A549 treated with ZK216348 at 1 μM for 4 hours (cell line): ENCODE data around the gene CEP162. TPM values are rescaled to one million over a fixed set of nuclear protein-coding genes. Genes with fewer than 3 reads are reported as not detected.

Experiments
- total RNA-seq: library from RNA; stranded (reverse); fragments of 200-300 nt; extraction: Qiagen RNA extraction; gene quantifications from 5 replicates; pipeline ENCODE4 v1.2.3, GENCODE V29; 2022; ENCODE audit warnings: low read depth

CEP162 gene, protein sequence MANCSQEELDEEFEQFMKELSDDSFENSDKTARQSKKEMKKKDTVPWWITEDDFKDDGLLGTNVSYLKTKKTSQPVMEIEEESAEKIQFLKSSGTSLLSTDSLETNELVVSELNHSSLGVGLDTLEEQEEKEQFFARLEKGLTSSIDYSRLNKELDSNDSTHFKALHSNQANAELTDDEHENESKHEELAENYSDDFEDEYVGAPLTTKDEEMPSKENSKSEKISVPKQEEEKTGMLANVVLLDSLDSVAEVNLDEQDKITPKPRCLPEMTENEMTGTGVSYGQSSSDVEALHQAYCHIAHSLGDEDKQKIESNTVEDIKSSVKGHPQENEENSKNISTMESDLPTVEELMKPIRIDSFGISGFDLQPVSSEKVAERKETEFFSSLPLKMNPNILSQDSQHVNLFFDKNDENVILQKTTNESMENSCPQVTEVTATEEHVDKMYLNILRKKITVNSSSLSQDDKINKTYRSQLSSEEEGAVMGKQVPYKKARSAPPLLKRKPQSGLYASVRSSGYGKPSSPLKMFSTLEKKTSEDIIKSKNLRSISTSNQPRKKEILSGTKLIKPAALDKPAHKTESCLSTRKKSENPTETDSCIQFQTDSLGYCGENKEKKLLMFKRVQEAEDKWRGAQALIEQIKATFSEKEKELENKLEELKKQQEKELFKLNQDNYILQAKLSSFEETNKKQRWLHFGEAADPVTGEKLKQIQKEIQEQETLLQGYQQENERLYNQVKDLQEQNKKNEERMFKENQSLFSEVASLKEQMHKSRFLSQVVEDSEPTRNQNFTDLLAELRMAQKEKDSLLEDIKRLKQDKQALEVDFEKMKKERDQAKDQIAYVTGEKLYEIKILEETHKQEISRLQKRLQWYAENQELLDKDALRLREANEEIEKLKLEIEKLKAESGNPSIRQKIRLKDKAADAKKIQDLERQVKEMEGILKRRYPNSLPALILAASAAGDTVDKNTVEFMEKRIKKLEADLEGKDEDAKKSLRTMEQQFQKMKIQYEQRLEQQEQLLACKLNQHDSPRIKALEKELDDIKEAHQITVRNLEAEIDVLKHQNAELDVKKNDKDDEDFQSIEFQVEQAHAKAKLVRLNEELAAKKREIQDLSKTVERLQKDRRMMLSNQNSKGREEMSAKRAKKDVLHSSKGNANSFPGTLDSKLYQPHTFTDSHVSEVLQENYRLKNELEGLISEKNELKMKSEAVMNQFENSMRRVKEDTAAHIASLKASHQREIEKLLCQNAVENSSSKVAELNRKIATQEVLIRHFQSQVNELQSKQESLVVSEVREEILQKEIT (N-terminal part only)
- 1.2 to 3.0 TPM (median 1.7 TPM) in 5 replicates for total RNA-seq

DNA sequence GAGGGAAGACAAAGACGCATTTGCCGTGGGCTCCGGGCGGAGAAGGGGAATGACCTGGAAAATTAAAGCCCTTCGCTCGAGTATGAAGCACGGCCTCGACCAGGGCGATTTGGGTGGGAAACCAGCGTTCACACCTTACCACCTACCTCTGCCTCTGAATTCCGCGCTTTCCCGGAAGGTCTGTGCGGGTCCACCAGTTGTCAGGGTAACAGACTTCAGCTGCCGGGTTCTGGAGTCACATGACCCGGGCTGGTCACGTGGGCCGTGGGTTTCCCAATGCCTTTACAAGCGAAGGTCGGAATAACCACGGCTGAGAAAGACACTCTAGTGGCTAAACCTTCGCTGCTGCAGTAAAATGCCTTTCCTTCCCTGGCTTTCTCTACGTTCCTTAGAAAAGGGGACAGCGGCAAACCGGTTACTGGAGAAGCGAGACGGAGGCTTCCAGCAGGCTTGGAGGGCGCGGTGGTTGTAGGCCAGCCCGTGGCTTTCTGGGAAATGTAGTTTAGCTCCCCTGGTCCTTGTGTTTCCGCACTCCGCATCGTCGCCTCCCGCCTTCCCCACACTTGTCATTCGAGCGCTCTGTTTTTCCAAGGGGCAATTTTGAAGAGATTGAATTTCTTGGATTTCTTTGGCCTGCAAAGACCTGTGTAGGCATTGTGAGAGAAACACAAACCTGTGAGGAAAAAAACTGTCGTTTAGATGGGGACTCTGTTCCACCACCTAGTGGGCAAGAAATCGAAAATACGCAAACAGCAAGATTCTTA lies at the start of gene CEP162:
TSS of gene CEP162 (minus strand) at position 210 of the 764 bp plus-strand sequence. CDS start 1,250 bp downstream, outside the sequence.

Other genes starting within 250 kb of the CEP162 start
- gene MRAP2, start 193.9 kb downstream of the CEP162 start, total RNA-seq, result 1.1 to 2.0 TPM (median 1.8 TPM) in 5 replicates